HCT116 (cell line): Measurements from ENCODE around the gene MYDGF.

Experiments
- CTCF ChIP-seq, 3 experiments: fragments of 200-600 bp in 1 of 3; sonication (generic) in 1 of 3; IDR thresholded peaks in 2 of 3; conservative IDR thresholded peaks in 1 of 3; 2 replicates each; pipeline ENCODE4 v1.5.1; 2012 to 2017; ENCODE audit warnings: low read depth in 2 of 3, low read length in 2 of 3, antibody characterized with exemption in 1 of 3, borderline replicate concordance in 1 of 3, control low read depth in 1 of 3, mild to moderate bottlenecking in 1 of 3, mixed read lengths in 1 of 3, mixed run types in 1 of 3, moderate library complexity in 1 of 3; ENCODE audit not compliant: insufficient read depth in 1 of 3
- FOSL1 ChIP-seq: IDR thresholded peaks from 2 replicates; pipeline ENCODE4 v1.6.1; 2012; ENCODE audit warnings: low read depth
- POLR2A ChIP-seq: IDR thresholded peaks from 2 replicates; pipeline ENCODE4 v1.7.0; 2011; ENCODE audit warnings: borderline replicate concordance; ENCODE audit not compliant: insufficient read depth, insufficient read length; ENCODE audit errors: extremely low read depth
- POLR2AphosphoS5 ChIP-seq: IDR thresholded peaks from 2 replicates; pipeline ENCODE4 v1.6.1; 2011; ENCODE audit warnings: mild to moderate bottlenecking, low read depth, low read length, moderate library complexity
- TCF7L2 ChIP-seq: IDR thresholded peaks from 2 replicates; pipeline ENCODE4 v1.7.0; 2011; ENCODE audit warnings: borderline replicate concordance, inconsistent platforms; ENCODE audit not compliant: insufficient read depth, insufficient read length; ENCODE audit errors: extremely low read depth

GRCh38 chr19:4707956-4708650 is 38.0 kb upstream of the MYDGF start:
- TF ChIP-seq CTCF (IDR thresholded peaks at IDR 0.05 in 2 of 3, conservative IDR thresholded peaks at IDR 0.05 in 1 of 3; ENCODE audit: borderline replicate concordance in 1 of 3, insufficient read depth in 1 of 3, low read depth in 2 of 3, low read length in 2 of 3) (no peak), POLR2A (no peak), POLR2AphosphoS5 (no peak), TCF7L2 (no peak), FOSL1 (no peak)
